Measurements from ENCODE around the gene NRN1.
"Not testable (repeated sequence)": the region's sequence is repeated elsewhere in the genome, so short reads cannot be mapped to it uniquely, and the experiment has no call there.

NRN1 gene

DNA sequence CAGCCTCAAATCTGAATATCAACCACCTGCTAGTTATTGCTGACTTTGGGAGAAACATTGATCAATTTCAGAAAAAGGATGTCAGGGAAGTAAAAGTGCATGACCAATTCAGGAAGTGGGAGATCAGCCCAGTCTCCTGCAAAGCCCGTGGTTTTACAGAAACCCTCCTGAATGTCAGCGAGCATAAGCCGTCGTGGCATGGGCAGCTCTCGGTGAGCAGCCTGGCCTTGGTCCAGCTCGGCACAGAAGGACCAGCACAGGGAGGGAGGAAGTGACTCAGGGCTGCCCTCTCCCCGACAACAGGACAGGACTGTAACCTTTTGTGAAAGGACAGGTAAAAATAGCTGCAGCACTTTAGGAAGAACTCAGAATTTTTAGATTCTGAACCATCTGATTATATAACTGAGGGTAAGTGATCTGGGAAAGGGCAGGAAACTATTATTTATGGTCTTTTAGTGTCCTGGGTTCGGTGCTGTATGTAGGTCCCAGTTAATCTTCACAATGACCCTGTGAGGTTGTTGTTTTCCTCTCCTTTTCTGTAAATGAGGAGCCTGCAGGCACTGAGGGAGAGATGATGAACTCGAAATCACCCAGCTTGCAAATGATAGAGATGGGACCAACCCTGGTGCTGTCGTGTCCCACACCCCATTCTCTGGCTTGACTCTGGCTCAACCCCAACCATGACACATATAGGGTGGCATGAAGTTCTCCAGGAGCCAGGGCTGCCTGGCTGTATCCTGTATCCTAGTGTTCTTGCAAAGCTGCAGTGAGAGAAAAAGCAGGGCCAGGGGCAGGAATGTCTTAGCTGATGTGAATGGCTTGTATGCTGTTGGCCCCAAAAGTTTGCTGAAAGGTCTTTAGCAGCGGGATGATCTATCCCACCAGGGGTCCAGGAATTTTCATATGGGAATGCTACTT, 37.6 kb downstream of the NRN1 start:
- Histone ChIP-seq H3K27me3 (ENCODE audit: insufficient read depth, low read length) (no peaks in the 10 kb centered on the region; the same call in 1 of the 2 replicates), H3K9me3 (ENCODE audit: insufficient read depth, low read depth, low read length) (no peaks in the 10 kb centered on the region), H3K4me3 (ENCODE audit: low read length) (no peak overlapping the region), H3K27ac (ENCODE audit: low read depth, low read length) (no peak overlapping the region), H3K36me3 (ENCODE audit: insufficient read depth, low read length) (no peaks in the 10 kb centered on the region), H3K9ac (ENCODE audit: low read depth, low read length) (no peak overlapping the region), H3K4me1 (ENCODE audit: insufficient read depth, low read length) (peaks cover 6% of the 10 kb centered on the region; the same call in 1 of the 2 replicates)
- 68% methylated on average over 11 of the region's 11 CpGs for WGBS

DNA sequence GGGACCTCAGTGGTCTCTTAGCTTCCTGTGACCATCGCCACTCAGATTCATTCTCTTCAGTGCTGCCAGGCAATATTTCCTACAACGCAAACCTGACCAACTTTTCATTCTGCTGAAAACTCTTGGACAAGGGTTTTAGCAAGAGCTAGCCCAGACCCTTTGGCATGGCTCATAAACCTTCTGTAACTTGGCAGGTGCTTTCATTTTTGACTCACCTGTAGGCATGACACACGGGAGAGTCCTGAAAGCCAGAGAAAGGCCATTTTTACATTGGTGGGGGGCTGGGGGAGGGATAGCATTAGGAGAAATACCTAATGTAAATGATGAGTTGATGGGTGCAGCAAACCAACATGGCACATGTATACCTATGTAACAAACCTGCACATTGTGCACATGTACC, 38.7 kb downstream of the NRN1 start:
- not testable (repeated sequence) for H3K27me3 ChIP-seq (ENCODE audit: insufficient read depth, low read length); H3K9me3 ChIP-seq (ENCODE audit: insufficient read depth, low read depth, low read length); H3K4me1 ChIP-seq (ENCODE audit: insufficient read depth, low read length); H3K4me3 ChIP-seq (ENCODE audit: low read length); H3K36me3 ChIP-seq (ENCODE audit: insufficient read depth, low read length); H3K27ac ChIP-seq (ENCODE audit: low read depth, low read length); H3K9ac ChIP-seq (ENCODE audit: low read depth, low read length)
- WGBS: 91% methylated on average over 3 of the region's 3 CpGs

DNA sequence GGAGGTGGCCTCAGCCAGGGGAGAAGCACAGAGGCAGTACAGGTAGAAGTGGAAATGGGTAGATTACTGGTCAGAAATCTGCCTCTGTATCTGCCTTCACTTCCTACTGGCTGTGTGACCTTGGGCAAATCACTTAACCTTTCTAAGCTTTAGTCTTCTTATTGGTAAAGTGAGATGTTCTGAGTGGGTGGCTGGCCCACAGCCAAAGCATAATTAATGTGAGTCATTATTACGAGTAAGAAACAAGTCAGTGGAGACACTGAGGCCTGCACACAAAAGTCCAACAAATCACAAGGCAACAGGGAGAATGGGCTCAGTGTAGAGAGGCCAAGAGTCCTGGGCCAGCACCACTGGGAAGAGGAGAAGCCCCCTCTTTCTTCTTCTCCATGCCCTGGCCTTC, 39.1 kb downstream of the NRN1 start:
- Histone ChIP-seq H3K36me3 (ENCODE audit: insufficient read depth, low read length) (no peaks in the 10 kb centered on the region), H3K4me1 (ENCODE audit: insufficient read depth, low read length) (peaks cover 6% of the 10 kb centered on the region; the same call in 1 of the 2 replicates), H3K9me3 (ENCODE audit: insufficient read depth, low read depth, low read length) (no peaks in the 10 kb centered on the region), H3K9ac (ENCODE audit: low read depth, low read length) (no peak overlapping the region), H3K27ac (ENCODE audit: low read depth, low read length) (no peak overlapping the region), H3K27me3 (ENCODE audit: insufficient read depth, low read length) (no peaks in the 10 kb centered on the region; the same call in 1 of the 2 replicates), H3K4me3 (ENCODE audit: low read length) (no peak overlapping the region)
- WGBS: 79% methylated on average over 1 of the region's 1 CpG

DNA sequence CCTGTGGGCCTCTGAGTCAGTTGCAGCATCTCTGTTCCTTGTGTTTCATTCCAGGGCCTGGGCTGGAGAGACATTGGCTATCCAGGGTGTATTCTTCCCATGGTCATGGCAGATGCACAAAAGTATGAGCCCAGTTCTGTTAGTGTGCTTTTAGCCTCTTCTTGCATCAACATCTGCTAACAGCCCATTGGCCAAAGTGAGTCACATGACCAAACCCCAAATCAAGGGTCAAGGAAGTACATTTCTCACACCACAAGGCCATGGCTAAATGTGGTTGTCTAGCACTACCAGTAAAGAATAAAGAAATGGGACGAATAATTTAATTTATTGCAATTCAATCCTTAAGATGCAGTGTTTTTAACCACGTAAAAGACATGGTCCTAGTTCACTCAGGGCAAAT, 43.9 kb downstream of the NRN1 start:
- no peak overlapping the region for H3K27ac ChIP-seq (ENCODE audit: low read depth, low read length)
- 0 out of 2 replicates have a peak, but pooled peaks cover 5% of the 10 kb centered on the region for H3K4me1 ChIP-seq (ENCODE audit: insufficient read depth, low read length)
- 94% methylated on average over 2 of the region's 2 CpGs for WGBS
- no peak overlapping the region for H3K9ac ChIP-seq (ENCODE audit: low read depth, low read length)
- H3K27me3 ChIP-seq (ENCODE audit: insufficient read depth, low read length): no peaks in the 10 kb centered on the region
- no peaks in the 10 kb centered on the region for H3K36me3 ChIP-seq (ENCODE audit: insufficient read depth, low read length)
- H3K9me3 ChIP-seq (ENCODE audit: insufficient read depth, low read depth, low read length): no peaks in the 10 kb centered on the region
- no peak overlapping the region for H3K4me3 ChIP-seq (ENCODE audit: low read length)

- WGBS: 87% methylated on average over 2 of the region's 2 CpGs
- H3K27ac ChIP-seq (ENCODE audit: low read depth, low read length): no peak overlapping the region
- no peak overlapping the region for H3K9ac ChIP-seq (ENCODE audit: low read depth, low read length)
- 0 out of 2 replicates have a peak, but pooled peaks cover 12% of the 10 kb centered on the region for H3K4me1 ChIP-seq (ENCODE audit: insufficient read depth, low read length)
- no peaks in the 10 kb centered on the region for H3K36me3 ChIP-seq (ENCODE audit: insufficient read depth, low read length)
- no peaks in the 10 kb centered on the region for H3K27me3 ChIP-seq (ENCODE audit: insufficient read depth, low read length)
- no peak overlapping the region for H3K4me3 ChIP-seq (ENCODE audit: low read length)
- H3K9me3 ChIP-seq (ENCODE audit: insufficient read depth, low read depth, low read length): no peaks in the 10 kb centered on the region
Observed at GRCh38 chr6:5961836-5962235, 44.9 kb downstream of the NRN1 start.

DNA sequence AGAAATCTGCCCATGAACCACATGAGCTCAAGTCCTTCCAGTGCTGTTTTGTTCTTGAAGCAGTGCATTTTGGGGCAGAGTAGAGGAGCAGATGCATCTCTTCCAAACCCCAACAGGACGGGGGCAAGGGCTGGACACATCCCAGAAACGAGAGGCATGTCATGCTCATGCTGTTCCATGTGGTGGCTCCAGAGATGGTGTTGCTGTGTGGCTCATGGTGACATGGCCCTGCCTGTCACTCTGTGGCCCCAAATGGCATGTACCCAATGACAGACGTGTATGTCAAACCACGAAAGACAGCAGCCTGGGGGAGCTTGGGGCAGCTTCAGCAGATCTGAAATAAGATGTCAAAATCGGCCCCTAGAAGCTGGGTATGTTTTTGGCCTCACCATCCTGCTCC, 46.3 kb downstream of the NRN1 start:
- Histone ChIP-seq H3K36me3 (ENCODE audit: insufficient read depth, low read length) (no peaks in the 10 kb centered on the region), H3K27ac (ENCODE audit: low read depth, low read length) (no peak overlapping the region), H3K27me3 (ENCODE audit: insufficient read depth, low read length) (no peaks in the 10 kb centered on the region), H3K9me3 (ENCODE audit: insufficient read depth, low read depth, low read length) (no peaks in the 10 kb centered on the region), H3K4me1 (ENCODE audit: insufficient read depth, low read length) (0 out of 2 replicates have a peak, but pooled peaks cover 12% of the 10 kb centered on the region), H3K4me3 (ENCODE audit: low read length) (no peak overlapping the region), H3K9ac (ENCODE audit: low read depth, low read length) (no peak overlapping the region)
- 88% methylated on average over 5 of the region's 5 CpGs for WGBS

DNA sequence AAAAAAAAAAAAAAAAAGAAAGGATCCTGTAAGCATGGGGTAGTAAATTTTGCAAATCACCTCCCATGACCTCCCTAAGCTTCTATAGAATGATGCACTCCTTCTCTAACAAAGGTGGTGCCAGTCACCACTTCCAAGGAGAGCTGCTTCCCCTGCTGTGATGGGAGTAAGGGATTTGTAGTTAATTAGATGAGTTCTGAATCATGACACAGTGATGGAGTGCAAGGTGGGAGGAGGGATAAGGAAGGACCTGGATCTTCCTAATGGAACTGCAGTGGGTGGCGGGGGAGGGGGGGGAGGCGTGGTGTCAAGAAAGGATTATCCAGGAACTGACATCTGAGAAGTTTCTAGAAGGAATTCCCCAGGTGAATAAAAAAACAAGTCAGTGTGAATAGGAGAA, 47.8 kb downstream of the NRN1 start:
- no peak overlapping the region for H3K27ac ChIP-seq (ENCODE audit: low read depth, low read length)
- H3K4me3 ChIP-seq (ENCODE audit: low read length): no peak overlapping the region
- 85% methylated on average over 2 of the region's 2 CpGs for WGBS
- 0 out of 2 replicates have a peak, but pooled peaks cover 12% of the 10 kb centered on the region for H3K4me1 ChIP-seq (ENCODE audit: insufficient read depth, low read length)
- H3K9ac ChIP-seq (ENCODE audit: low read depth, low read length): no peak overlapping the region
- H3K9me3 ChIP-seq (ENCODE audit: insufficient read depth, low read depth, low read length): no peaks in the 10 kb centered on the region
- H3K36me3 ChIP-seq (ENCODE audit: insufficient read depth, low read length): no peaks in the 10 kb centered on the region
- no peaks in the 10 kb centered on the region for H3K27me3 ChIP-seq (ENCODE audit: insufficient read depth, low read length)

- Histone ChIP-seq H3K9me3 (ENCODE audit: insufficient read depth, low read depth, low read length) (no peaks in the 10 kb centered on the region), H3K27me3 (ENCODE audit: insufficient read depth, low read length) (no peaks in the 10 kb centered on the region), H3K36me3 (ENCODE audit: insufficient read depth, low read length) (no peaks in the 10 kb centered on the region), H3K9ac (ENCODE audit: low read depth, low read length) (no peak overlapping the region), H3K27ac (ENCODE audit: low read depth, low read length) (no peak overlapping the region), H3K4me3 (ENCODE audit: low read length) (no peak overlapping the region), H3K4me1 (ENCODE audit: insufficient read depth, low read length) (0 out of 2 replicates have a peak, but pooled peaks cover 12% of the 10 kb centered on the region)
- 66% methylated on average over 5 of the region's 6 CpGs for WGBS
Observed at GRCh38 chr6:5956939-5957338, 49.8 kb downstream of the NRN1 start.

GRCh38 chr6:5950361-5950785, 56.4 kb downstream of the NRN1 start:
- no peak overlapping the region for H3K4me3 ChIP-seq (ENCODE audit: low read length)
- no peaks in the 10 kb centered on the region for H3K9me3 ChIP-seq (ENCODE audit: insufficient read depth, low read depth, low read length)
- H3K27me3 ChIP-seq (ENCODE audit: insufficient read depth, low read length): no peaks in the 10 kb centered on the region
- H3K27ac ChIP-seq (ENCODE audit: low read depth, low read length): no peak overlapping the region
- H3K9ac ChIP-seq (ENCODE audit: low read depth, low read length): no peak overlapping the region
- no peaks in the 10 kb centered on the region for H3K4me1 ChIP-seq (ENCODE audit: insufficient read depth, low read length)
- no peaks in the 10 kb centered on the region for H3K36me3 ChIP-seq (ENCODE audit: insufficient read depth, low read length)
- 47% methylated on average over 5 of the region's 5 CpGs for WGBS
